A549 (cell line): Measurements from ENCODE around the gene IL17B. TPM values are rescaled to one million over a fixed set of nuclear protein-coding genes. Genes with fewer than 3 reads are reported as not detected.

Experiments
- ATAC-seq, 2 experiments: fragments of 200-7000 bp in 1 of 2; fragments of >200 bp in 1 of 2; cut with Nextera tagmentation in 1 of 2; cut with Tn5 transposase in 1 of 2; 3 replicates each; pipeline versions ENCODE4 v1.8.0 to v1.9.1; 2018 to 2020; ENCODE audit warnings: mild to moderate bottlenecking in 1 of 2, moderate library complexity in 1 of 2
- CTCF ChIA-PET: fragments of 300-600 bp; sonication (Branson Sonifier 250); formaldehyde crosslinking; extraction: SDS; loops from one replicate; lab custom pipeline; 2021; ENCODE audit warnings: antibody characterized with exemption, inconsistent platforms; lab: Yijun Ruan, JAX
- POLR2A ChIA-PET: fragments of 350-600 bp; formaldehyde crosslinking; extraction: SDS; loops from one replicate; lab custom pipeline; 2021; ENCODE audit warnings: antibody characterized with exemption, inconsistent platforms; lab: Yijun Ruan, JAX
- DNase-seq, 2 experiments: peaks; one replicate each; pipeline versions ENCODE4 v3.0.0 to v3.0.0-alpha.2; 2011 to 2016; ENCODE audit warnings: low read depth in 1 of 2, low spot score in 1 of 2
- FAIRE-seq: peaks from 2 replicates; lab custom pipeline; 2011; peaks lifted over from hg19 to GRCh38; lab: Jason Lieb, UNC
- H3K27ac ChIP-seq, 2 experiments: fragments of >200 bp; sonication (Bioruptor Twin); formaldehyde crosslinking; 3 replicates each; pipeline ENCODE4 v1.5.1; 2016 to 2017
- H3K4me1 ChIP-seq: fragments of >200 bp; sonication (Bioruptor Twin); formaldehyde crosslinking; 3 replicates; pipeline ENCODE4 v1.6.1; 2016
- H3K4me2 ChIP-seq: fragments of >200 bp; sonication (Bioruptor Twin); formaldehyde crosslinking; 3 replicates; pipeline ENCODE4 v1.6.1; 2016
- H3K4me3 ChIP-seq: fragments of >200 bp; sonication (Bioruptor Twin); formaldehyde crosslinking; 3 replicates; pipeline ENCODE4 v1.5.1; 2016
- H3K9me3 ChIP-seq: fragments of >200 bp; sonication (Bioruptor Twin); formaldehyde crosslinking; 3 replicates; pipeline ENCODE4 v1.6.1; 2016
- BCL3 ChIP-seq: fragments of >200 bp; sonication (Bioruptor Twin); formaldehyde crosslinking; IDR thresholded peaks from 3 replicates; pipeline ENCODE4 v1.6.1; 2016
- CEBPB ChIP-seq, 2 experiments: fragments of >200 bp in 1 of 2; sonication (Bioruptor Twin) in 1 of 2; formaldehyde crosslinking in 1 of 2; IDR thresholded peaks; 2 replicates each; pipeline ENCODE4 v1.6.1; 2012 to 2016
- CHD4 ChIP-seq: fragments of 200-600 bp; sonication (generic); IDR thresholded peaks from 2 replicates; pipeline ENCODE4 v1.6.1; 2016; ENCODE audit warnings: antibody characterized with exemption, mild to moderate bottlenecking, borderline replicate concordance
- EP300 ChIP-seq, 2 experiments: fragments of >200 bp; sonication (Bioruptor Twin); formaldehyde crosslinking; IDR thresholded peaks; 2 replicates in 1 of 2; 3 replicates in 1 of 2; pipeline ENCODE4 v1.6.1; 2016 to 2017
- ESRRA ChIP-seq: fragments of 150-350 bp; IDR thresholded peaks from 2 replicates; pipeline ENCODE4 v1.6.1; 2014; ENCODE audit warnings: mild to moderate bottlenecking, low read length, borderline replicate concordance
- HDAC2 ChIP-seq: fragments of 200-600 bp; sonication (generic); IDR thresholded peaks from 2 replicates; pipeline ENCODE4 v1.6.1; 2016
- HEYL ChIP-seq: fragments of 250-450 bp; sonication (Bioruptor Pico); IDR thresholded peaks from 2 replicates; pipeline ENCODE4 v1.8.0; 2021; ENCODE audit warnings: mild to moderate bottlenecking, moderate library complexity
- JUN ChIP-seq, 2 experiments: fragments of >200 bp; sonication (Bioruptor Twin); formaldehyde crosslinking; IDR thresholded peaks; 2 replicates in 1 of 2; 3 replicates in 1 of 2; pipeline ENCODE4 v1.6.1; 2016 to 2017
- KDM1A ChIP-seq: fragments of 200-600 bp; sonication (generic); IDR thresholded peaks from 2 replicates; pipeline ENCODE4 v1.6.1; 2016; ENCODE audit warnings: low read depth, mild to moderate bottlenecking
- KDM5A ChIP-seq: fragments of 200-600 bp; sonication (generic); IDR thresholded peaks from 2 replicates; pipeline ENCODE4 v1.6.1; 2016; ENCODE audit warnings: antibody characterized with exemption, mild to moderate bottlenecking
- MAFK ChIP-seq: fragments of 450-650 bp; IDR thresholded peaks from 2 replicates; pipeline ENCODE4 v1.6.1; 2014; ENCODE audit not compliant: partially characterized antibody
- MAX ChIP-seq: IDR thresholded peaks from 2 replicates; pipeline ENCODE4 v1.6.1; 2012
- PBX3 ChIP-seq: IDR thresholded peaks from 2 replicates; pipeline ENCODE4 v1.6.1; 2012
- PHF8 ChIP-seq: fragments of 200-600 bp; sonication (generic); IDR thresholded peaks from 2 replicates; pipeline ENCODE4 v1.6.1; 2016; ENCODE audit warnings: low read depth, mild to moderate bottlenecking, antibody characterized with exemption, moderate library complexity, borderline replicate concordance
- POLR2A ChIP-seq: IDR thresholded peaks from 2 replicates; pipeline ENCODE4 v1.6.1; 2012; ENCODE audit warnings: mild to moderate bottlenecking, low read length
- POLR2AphosphoS2 ChIP-seq: conservative IDR thresholded peaks from 2 replicates; pipeline ENCODE4 v1.6.1; 2012; ENCODE audit warnings: low read length, improper control_type of control experiment, inconsistent platforms
- RAD21 ChIP-seq, 2 experiments: fragments of >200 bp in 1 of 2; sonication (Bioruptor Twin) in 1 of 2; formaldehyde crosslinking in 1 of 2; IDR thresholded peaks in 1 of 2; conservative IDR thresholded peaks in 1 of 2; 2 replicates in 1 of 2; 3 replicates in 1 of 2; pipeline ENCODE4 v1.6.1; 2012 to 2018; ENCODE audit warnings: inconsistent platforms in 1 of 2
- RARB ChIP-seq: fragments of 250-450 bp; sonication (Bioruptor Pico); IDR thresholded peaks from 2 replicates; pipeline ENCODE4 v1.8.0; 2021; ENCODE audit warnings: mild to moderate bottlenecking, moderate library complexity
- RNF2 ChIP-seq: fragments of 200-600 bp; sonication (generic); IDR thresholded peaks from 2 replicates; pipeline ENCODE4 v1.6.1; 2016; ENCODE audit warnings: low read depth, mild to moderate bottlenecking, antibody characterized with exemption, moderate library complexity, borderline replicate concordance
- TFCP2L1 ChIP-seq: fragments of 250-450 bp; sonication (Bioruptor Pico); IDR thresholded peaks from 2 replicates; pipeline ENCODE4 v1.5.0; 2021; ENCODE audit warnings: mild to moderate bottlenecking
- ZSCAN20 ChIP-seq: fragments of 250-450 bp; sonication (Bioruptor Pico); IDR thresholded peaks from 2 replicates; pipeline ENCODE4 v1.8.0; 2022; ENCODE audit warnings: mild to moderate bottlenecking, moderate library complexity
- WGBS: methylation state at CpG from one replicate; pipeline ENCODE4 v1.1.6; 2017; ENCODE audit errors: missing lambda C conversion rate; 5-methylcytosine and 5-hydroxymethylcytosine counted together
- polyA plus RNA-seq, 4 experiments: library from polyadenylated mRNA; depleted of rRNA in 3 of 4; stranded (reverse); fragments of >200 nt; fragmentation: RNase III in 1 of 4; extraction: RNeasy Plus Mini Kit Qiagen cat#74134 plus additional on column Dnase treatment in 1 of 4; gene quantifications; 2 replicates in 3 of 4; 3 replicates in 1 of 4; pipeline ENCODE4 v1.2.3, GENCODE V29; 2011 to 2017
- TF ChIP-seq, protein P1 (sequence below): IDR thresholded peaks from 2 replicates; pipeline ENCODE4 v1.6.1; 2012; ENCODE audit warnings: low read depth, borderline replicate concordance
- TF ChIP-seq, protein P2 (sequence below): fragments of >200 bp; sonication (Bioruptor Twin); formaldehyde crosslinking; IDR thresholded peaks from 2 replicates; pipeline ENCODE4 v1.6.1; 2016
- TF ChIP-seq, protein P3 (sequence below): fragments of 450-650 bp; IDR thresholded peaks from 2 replicates; pipeline ENCODE4 v1.6.1; 2014; ENCODE audit warnings: antibody characterized with exemption

The IL17B gene
- polyA plus RNA-seq, 2 of the 4 experiments (the other 2 are of a cell fraction), result 0.23 TPM; not detected in 1

- peak; percentile 94 to 98 for DNase-seq
- peak; percentile 98 to 100 for ATAC-seq
- CTCF ChIA-PET, result interaction anchor here (0.8 to 44.9 kb wide), 13 partner anchors 8 to 261 kb away, joined by 3 to 1709 read pairs (median 5); partner anchors contain the start of gene CSNK1A1
- Histone ChIP-seq H3K9me3 (no peaks in the 10 kb centered on the region), H3K4me1 (peaks cover 10% of the 10 kb centered on the region; the same call in 2 of the 3 replicates), H3K4me3 (peak within 1 kb of the TSS; percentile 97), H3K4me2 (peak within 1 kb of the TSS; percentile 98), H3K27ac (peak within 1 kb of the TSS; percentile 83 to 90)
- WGBS, result 12% methylated on average over 14 of the region's 61 CpGs
- FAIRE-seq, result no peak
- TF ChIP-seq POLR2A (peak; percentile 78), EP300 (IDR thresholded peaks at IDR 0.05) (no peak), MAFK (peak; percentile 98), PBX3 (peak; percentile 89), KDM1A (peak; percentile 58; the same call in 1 of the 2 replicates), CEBPB (IDR thresholded peaks at IDR 0.05) (no peak), RNF2 (0 out of 2 replicates have a peak, but pooled peaks have one; percentile 27), RARB (CRISPR knock-in tag) (no peak), MAX (peak; percentile 46; the same call in 1 of the 2 replicates), PHF8 (peak; percentile 76; the same call in 1 of the 2 replicates), ESRRA (no peak), JUN (IDR thresholded peaks at IDR 0.05) (peak in 1 of 2 experiments; percentile 49; a peak in 1 of 5 replicates), TFCP2L1 (CRISPR knock-in tag) (no peak)
- POLR2A ChIA-PET, result interaction anchor here (0.6 to 4.1 kb wide), 4 partner anchors 10 to 232 kb away, joined by 3 to 34 read pairs (median 4); partner anchors contain the start of gene GRPEL2
Measured at GRCh38 chr5:149357370-149358293, 21.5 kb downstream of the IL17B start, which contains the start of gene PCYOX1L. PCYOX1L (plus strand) TSS chr5:149358046; CDS start chr5:149358069, 23 bp downstream.

DNA sequence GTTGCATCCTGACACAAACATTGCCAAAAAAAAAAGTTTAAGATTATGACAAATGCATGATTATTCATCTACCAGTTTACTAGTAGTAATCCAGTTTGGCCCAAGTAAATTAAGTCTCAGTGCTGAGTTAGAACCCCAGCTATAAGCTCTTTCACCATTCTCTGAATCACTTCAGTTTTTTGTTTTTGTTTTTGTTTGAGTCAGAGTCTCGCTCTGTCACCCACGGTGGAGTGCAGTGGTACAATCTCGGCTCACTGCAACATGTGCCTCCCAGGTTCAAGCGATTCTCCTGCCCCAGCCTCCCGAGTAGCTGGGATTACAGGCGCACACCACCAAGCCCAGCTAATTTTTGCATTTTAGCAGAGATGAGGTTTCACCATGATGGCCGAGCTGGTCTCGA, 22.7 kb downstream of the IL17B start:
- CTCF ChIA-PET, result interaction anchor here (0.6 to 44.9 kb wide), 11 partner anchors 9 to 909 kb away, joined by 3 to 1709 read pairs (median 7); partner anchors contain the start of gene GRPEL2
- Histone ChIP-seq H3K4me1 (peaks cover 10% of the 10 kb centered on the region; the same call in 2 of the 3 replicates), H3K4me3 (no peak overlapping the region), H3K27ac (no peak overlapping the region), H3K9me3 (no peaks in the 10 kb centered on the region), H3K4me2 (no peak overlapping the region)
- POLR2A ChIA-PET, result interaction anchor here (4.1 kb wide), 1 partner anchor 11 kb away, joined by 34 read pairs; the partner anchor contains the start of gene GRPEL2
- ATAC-seq (no peak), FAIRE-seq (no peak), DNase-seq (no peak)
- TF ChIP-seq, protein P1, sequence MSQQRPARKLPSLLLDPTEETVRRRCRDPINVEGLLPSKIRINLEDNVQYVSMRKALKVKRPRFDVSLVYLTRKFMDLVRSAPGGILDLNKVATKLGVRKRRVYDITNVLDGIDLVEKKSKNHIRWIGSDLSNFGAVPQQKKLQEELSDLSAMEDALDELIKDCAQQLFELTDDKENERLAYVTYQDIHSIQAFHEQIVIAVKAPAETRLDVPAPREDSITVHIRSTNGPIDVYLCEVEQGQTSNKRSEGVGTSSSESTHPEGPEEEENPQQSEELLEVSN, result no peak
- TF ChIP-seq RARB (CRISPR knock-in tag), result no peak
- TF ChIP-seq, protein P2, sequence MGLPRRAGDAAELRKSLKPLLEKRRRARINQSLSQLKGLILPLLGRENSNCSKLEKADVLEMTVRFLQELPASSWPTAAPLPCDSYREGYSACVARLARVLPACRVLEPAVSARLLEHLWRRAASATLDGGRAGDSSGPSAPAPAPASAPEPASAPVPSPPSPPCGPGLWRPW, result no peak
- TF ChIP-seq POLR2A, result no peak
- no peak for TF ChIP-seq RNF2
- TF ChIP-seq CHD4, result no peak
- no peak for TF ChIP-seq HDAC2
- 96% methylated on average over 8 of the region's 8 CpGs for WGBS

- DNase-seq, result no peak
- Histone ChIP-seq H3K27ac (no peak overlapping the region), H3K4me3 (no peak overlapping the region), H3K4me1 (peaks cover 10% of the 10 kb centered on the region; the same call in 2 of the 3 replicates), H3K4me2 (no peak overlapping the region), H3K9me3 (no peaks in the 10 kb centered on the region)
- FAIRE-seq, result no peak
- 89% methylated on average over 1 of the region's 1 CpG for WGBS
- ATAC-seq, result no peak
- CTCF ChIA-PET, result interaction anchor here (0.6 to 44.9 kb wide), 10 partner anchors 9 to 263 kb away, joined by 4 to 1709 read pairs (median 6); partner anchors contain the start of gene GRPEL2
- POLR2A ChIA-PET, result interaction anchor here (4.1 kb wide), 1 partner anchor 10 kb away, joined by 34 read pairs; the partner anchor contains the start of gene GRPEL2
- TF ChIP-seq, protein P3, sequence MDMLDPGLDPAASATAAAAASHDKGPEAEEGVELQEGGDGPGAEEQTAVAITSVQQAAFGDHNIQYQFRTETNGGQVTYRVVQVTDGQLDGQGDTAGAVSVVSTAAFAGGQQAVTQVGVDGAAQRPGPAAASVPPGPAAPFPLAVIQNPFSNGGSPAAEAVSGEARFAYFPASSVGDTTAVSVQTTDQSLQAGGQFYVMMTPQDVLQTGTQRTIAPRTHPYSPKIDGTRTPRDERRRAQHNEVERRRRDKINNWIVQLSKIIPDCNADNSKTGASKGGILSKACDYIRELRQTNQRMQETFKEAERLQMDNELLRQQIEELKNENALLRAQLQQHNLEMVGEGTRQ, result no peak
- no peak for TF ChIP-seq ZSCAN20 (CRISPR knock-in tag)
- no peak for TF ChIP-seq POLR2AphosphoS2
- TF ChIP-seq KDM5A, result no peak
- TF ChIP-seq BCL3, result no peak
- TF ChIP-seq, protein P1, result no peak
- no peak for TF ChIP-seq RAD21 (conservative IDR thresholded peaks at IDR 0.05 in 1 of 2, IDR thresholded peaks at IDR 0.05 in 1 of 2)
- TF ChIP-seq HEYL (CRISPR knock-in tag), result no peak
Measured at GRCh38 chr5:149355688-149356087, 23.4 kb downstream of the IL17B start.
